HG03520 (cell line): ENCODE results near the gene FBXL12.
A peak's percentile ranks its signal among the peaks of the same experiment; 100 is the strongest.
"Not testable (repeated sequence)": the region's sequence is repeated elsewhere in the genome, so short reads cannot be mapped to it uniquely, and the experiment has no call there.

ENCODE experiments used
- ATAC-seq: cut with Tn5 transposase; IDR thresholded peaks from one replicate; pipeline ENCODE4 v1.9.1; 2021; ENCODE audit warnings: mild to moderate bottlenecking, moderate library complexity; ENCODE audit not compliant: unreplicated experiment

FBXL12 gene

GRCh38 chr19:9818734-9819595 lies at the start of gene FBXL12:
FBXL12 (minus strand) TSS chr19:9819079; CDS start chr19:9818813, 266 bp downstream.
- peak; percentile 80 for ATAC-seq

- no peak for ATAC-seq
These were observed 47.0 kb upstream of the FBXL12 start for GRCh38 chr19:9865732-9866501.

GRCh38 chr19:9863759-9864158 lies 44.9 kb upstream of the FBXL12 start:
- ATAC-seq: no peak

- no peak for ATAC-seq
These were observed 44.1 kb upstream of the FBXL12 start for GRCh38 chr19:9862938-9863337.

GRCh38 chr19:9861503-9861902 lies 42.6 kb upstream of the FBXL12 start:
- ATAC-seq: no peak

- ATAC-seq: no peak
These were observed 41.5 kb upstream of the FBXL12 start for GRCh38 chr19:9860407-9860806.

GRCh38 chr19:9858766-9859165 lies 39.9 kb upstream of the FBXL12 start:
- ATAC-seq: no peak

GRCh38 chr19:9857920-9858746 lies 39.3 kb upstream of the FBXL12 start:
- no peak for ATAC-seq

GRCh38 chr19:9857076-9857721 lies 38.3 kb upstream of the FBXL12 start:
- no peak for ATAC-seq

- ATAC-seq: no peak
These were observed 37.7 kb upstream of the FBXL12 start for GRCh38 chr19:9856609-9857008.

GRCh38 chr19:9854282-9854846 lies 35.5 kb upstream of the FBXL12 start:
- ATAC-seq: no peak

GRCh38 chr19:9850235-9850959 lies 31.5 kb upstream of the FBXL12 start:
- no peak for ATAC-seq

GRCh38 chr19:9849791-9850190 lies 30.9 kb upstream of the FBXL12 start:
- ATAC-seq: no peak

GRCh38 chr19:9848762-9849161 lies 29.9 kb upstream of the FBXL12 start:
- ATAC-seq: no peak

- ATAC-seq: no peak
These were observed 29.2 kb upstream of the FBXL12 start for GRCh38 chr19:9848060-9848459.

GRCh38 chr19:9847087-9847671 lies 28.3 kb upstream of the FBXL12 start:
- ATAC-seq: no peak

- ATAC-seq: not testable (repeated sequence)
These were observed 24.9 kb upstream of the FBXL12 start for GRCh38 chr19:9843626-9844273.

GRCh38 chr19:9842834-9843625 lies 24.2 kb upstream of the FBXL12 start:
- no peak for ATAC-seq
